ENCODE measurements around the gene CRLF1. TPM values are rescaled to one million over a fixed set of nuclear protein-coding genes. Genes with fewer than 3 reads are reported as not detected.

Gene CRLF1
- total RNA-seq, 1 experiment from 2014 or later: 0.61 TPM

DNA sequence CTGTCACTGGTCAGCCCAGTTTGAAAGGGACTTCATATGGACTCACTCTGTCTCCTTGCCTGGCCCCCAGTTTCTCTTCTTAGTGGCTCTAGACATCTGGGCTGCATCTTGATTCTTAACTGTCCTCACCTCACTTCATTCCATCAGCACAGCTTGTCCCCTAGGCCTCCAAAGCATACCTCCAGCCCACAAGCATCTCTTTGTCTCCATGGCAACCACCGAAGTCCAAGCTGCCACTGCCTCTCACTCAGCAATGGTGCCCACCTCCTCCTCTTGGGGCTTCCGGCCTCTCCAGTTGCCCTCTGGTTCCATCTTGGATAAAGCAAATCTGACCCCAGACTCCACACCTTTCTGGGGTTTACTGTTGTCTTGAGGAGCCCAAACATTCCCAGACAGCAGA, 20.3 kb upstream of the CRLF1 start:
- Histone ChIP-seq H3K36me3 (ENCODE audit: control insufficient read depth, insufficient read depth, low read length) (no peaks in the 10 kb centered on the region), H3K27me3 (replicated peaks; ENCODE audit: control insufficient read depth, insufficient read depth, low read length) (no peaks in the 10 kb centered on the region), H3K9me3 (no peaks in the 10 kb centered on the region), H3K4me3 (ENCODE audit: low read depth, low read length) (no peak overlapping the region), H3K4me1 (no peaks in the 10 kb centered on the region)
- no peaks in the 10 kb centered on the region for H3K4me1 Mint-ChIP-seq (ENCODE audit: low read depth, unreplicated experiment)
- no peak for DNase-seq
- TF ChIP-seq, protein P1, sequence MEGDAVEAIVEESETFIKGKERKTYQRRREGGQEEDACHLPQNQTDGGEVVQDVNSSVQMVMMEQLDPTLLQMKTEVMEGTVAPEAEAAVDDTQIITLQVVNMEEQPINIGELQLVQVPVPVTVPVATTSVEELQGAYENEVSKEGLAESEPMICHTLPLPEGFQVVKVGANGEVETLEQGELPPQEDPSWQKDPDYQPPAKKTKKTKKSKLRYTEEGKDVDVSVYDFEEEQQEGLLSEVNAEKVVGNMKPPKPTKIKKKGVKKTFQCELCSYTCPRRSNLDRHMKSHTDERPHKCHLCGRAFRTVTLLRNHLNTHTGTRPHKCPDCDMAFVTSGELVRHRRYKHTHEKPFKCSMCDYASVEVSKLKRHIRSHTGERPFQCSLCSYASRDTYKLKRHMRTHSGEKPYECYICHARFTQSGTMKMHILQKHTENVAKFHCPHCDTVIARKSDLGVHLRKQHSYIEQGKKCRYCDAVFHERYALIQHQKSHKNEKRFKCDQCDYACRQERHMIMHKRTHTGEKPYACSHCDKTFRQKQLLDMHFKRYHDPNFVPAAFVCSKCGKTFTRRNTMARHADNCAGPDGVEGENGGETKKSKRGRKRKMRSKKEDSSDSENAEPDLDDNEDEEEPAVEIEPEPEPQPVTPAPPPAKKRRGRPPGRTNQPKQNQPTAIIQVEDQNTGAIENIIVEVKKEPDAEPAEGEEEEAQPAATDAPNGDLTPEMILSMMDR (IDR thresholded peaks at IDR 0.05; ENCODE audit: insufficient read depth in 1 of 2, low read depth in 1 of 2, low read length in 1 of 2, severe bottlenecking in 1 of 2, unreplicated experiment in 1 of 2): no peak
- no peak overlapping the region for H3K4me3 Mint-ChIP-seq (ENCODE audit: unreplicated experiment)
- H3K27ac Mint-ChIP-seq (ENCODE audit: unreplicated experiment): no peak overlapping the region
- BruUV-seq (replicated peaks): no TSS peak
- no peaks in the 10 kb centered on the region for H3K36me3 Mint-ChIP-seq (ENCODE audit: insufficient read depth, unreplicated experiment)
- ChIA-PET CTCF (no interaction called here), POLR2A (no interaction called here)
- peaks cover 2% of the 10 kb centered on the region for H3K27me3 Mint-ChIP-seq (ENCODE audit: insufficient read depth, unreplicated experiment)
- H3K9me3 Mint-ChIP-seq (ENCODE audit: unreplicated experiment): no peaks in the 10 kb centered on the region
- intact Hi-C loops (cut with micrococcal nuclease; ENCODE audit: unreplicated experiment): no loop called here

DNA sequence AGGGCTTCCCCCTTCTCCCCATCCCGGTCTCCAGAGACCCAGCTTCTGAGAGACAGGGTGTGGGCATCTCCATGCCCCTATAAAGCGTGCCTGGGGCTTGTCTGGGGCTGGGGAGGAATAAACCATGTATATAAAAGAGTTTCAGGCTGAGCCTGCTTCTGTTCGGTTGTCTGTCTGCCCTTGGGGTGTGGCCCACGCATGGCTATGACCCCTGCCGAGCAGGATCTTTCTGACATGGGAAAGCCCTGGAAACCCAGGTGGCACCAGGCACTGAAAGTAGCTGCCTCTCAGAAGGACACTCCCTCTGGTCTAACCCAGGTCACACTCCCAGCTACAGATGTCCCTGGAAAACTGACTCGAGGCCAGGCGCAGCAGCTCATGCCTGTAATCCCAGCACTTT, 14.3 kb upstream of the CRLF1 start:
- H3K4me1 ChIP-seq: no peaks in the 10 kb centered on the region
- Mint-ChIP-seq H3K36me3 (ENCODE audit: insufficient read depth, unreplicated experiment) (peaks cover 4% of the 10 kb centered on the region), H3K27ac (ENCODE audit: unreplicated experiment) (no peak overlapping the region), H3K27me3 (ENCODE audit: insufficient read depth, unreplicated experiment) (no peaks in the 10 kb centered on the region), H3K4me1 (ENCODE audit: low read depth, unreplicated experiment) (no peaks in the 10 kb centered on the region), H3K9me3 (ENCODE audit: unreplicated experiment) (no peaks in the 10 kb centered on the region), H3K4me3 (ENCODE audit: unreplicated experiment) (no peak overlapping the region)
- ChIA-PET POLR2A (no interaction called here), CTCF (no interaction called here)
- TF ChIP-seq, protein P1 (IDR thresholded peaks at IDR 0.05; ENCODE audit: insufficient read depth in 1 of 2, low read depth in 1 of 2, low read length in 1 of 2, severe bottlenecking in 1 of 2, unreplicated experiment in 1 of 2): no peak
- BruUV-seq (replicated peaks): no TSS peak
- no peaks in the 10 kb centered on the region for H3K36me3 ChIP-seq (ENCODE audit: control insufficient read depth, insufficient read depth, low read length)
- DNase-seq: no peak
- no peaks in the 10 kb centered on the region; the same call in 1 of the 2 replicates for H3K27me3 ChIP-seq (replicated peaks; ENCODE audit: control insufficient read depth, insufficient read depth, low read length)
- no peaks in the 10 kb centered on the region for H3K9me3 ChIP-seq
- intact Hi-C loops (cut with micrococcal nuclease; ENCODE audit: unreplicated experiment): no loop called here
- H3K4me3 ChIP-seq (ENCODE audit: low read depth, low read length): no peak overlapping the region

DNA sequence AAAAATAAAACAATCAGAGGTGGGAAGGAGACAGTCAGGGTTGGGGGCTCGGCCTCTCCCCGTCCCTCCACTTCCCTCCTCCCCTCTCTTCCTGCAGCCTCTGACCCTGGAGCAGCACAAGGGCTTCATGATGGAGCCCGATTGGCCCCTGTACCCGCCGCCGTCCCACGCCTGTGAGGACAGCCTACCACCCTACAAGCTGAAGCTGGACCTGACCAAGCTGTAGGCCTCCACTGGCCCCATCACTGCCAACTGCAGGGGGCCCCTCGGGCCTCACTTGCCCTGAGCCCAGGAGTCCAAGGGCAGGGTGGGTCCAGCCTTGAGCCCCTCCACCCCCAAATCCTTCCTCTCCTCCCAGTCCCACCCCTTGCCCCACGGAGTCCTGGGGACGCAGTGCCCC, 13.7 kb upstream of the CRLF1 start:
- Mint-ChIP-seq H3K4me3 (ENCODE audit: unreplicated experiment) (no peak overlapping the region), H3K4me1 (ENCODE audit: low read depth, unreplicated experiment) (no peaks in the 10 kb centered on the region), H3K27ac (ENCODE audit: unreplicated experiment) (no peak overlapping the region), H3K36me3 (ENCODE audit: insufficient read depth, unreplicated experiment) (peaks cover 4% of the 10 kb centered on the region), H3K27me3 (ENCODE audit: insufficient read depth, unreplicated experiment) (peaks cover under 1% of the 10 kb centered on the region), H3K9me3 (ENCODE audit: unreplicated experiment) (no peaks in the 10 kb centered on the region)
- Histone ChIP-seq H3K36me3 (ENCODE audit: control insufficient read depth, insufficient read depth, low read length) (no peaks in the 10 kb centered on the region), H3K27me3 (replicated peaks; ENCODE audit: control insufficient read depth, insufficient read depth, low read length) (no peaks in the 10 kb centered on the region; the same call in 1 of the 2 replicates), H3K9me3 (no peaks in the 10 kb centered on the region), H3K4me3 (ENCODE audit: low read depth, low read length) (no peak overlapping the region), H3K4me1 (no peaks in the 10 kb centered on the region)
- ChIA-PET POLR2A (no interaction called here), CTCF (no interaction called here)
- TF ChIP-seq, protein P1 (IDR thresholded peaks at IDR 0.05; ENCODE audit: insufficient read depth in 1 of 2, low read depth in 1 of 2, low read length in 1 of 2, severe bottlenecking in 1 of 2, unreplicated experiment in 1 of 2): no peak
- intact Hi-C loops (cut with micrococcal nuclease; ENCODE audit: unreplicated experiment): no loop called here
- BruUV-seq (replicated peaks): no TSS peak
- no peak for DNase-seq
